ENCODE data around the gene CALML4.

GRCh38 chr15:68157074-68157473 lies 48.1 kb downstream of the CALML4 start:
- TF ChIP-seq BHLHE40 (IDR thresholded peaks at IDR 0.05; ENCODE audit: borderline replicate concordance) (no peak), CTBP1 (IDR thresholded peaks at IDR 0.05; ENCODE audit: borderline replicate concordance) (no peak), FOXA1 (IDR thresholded peaks at IDR 0.05) (no peak), LEF1 (IDR thresholded peaks at IDR 0.05; ENCODE audit: borderline replicate concordance) (no peak), SUZ12 (IDR thresholded peaks at IDR 0.05) (no peak), HDGF (IDR thresholded peaks at IDR 0.05; ENCODE audit: borderline replicate concordance) (no peak), SP1 (IDR thresholded peaks at IDR 0.05) (no peak), ARNT (IDR thresholded peaks at IDR 0.05) (no peak), TARDBP (IDR thresholded peaks at IDR 0.05) (no peak), FOXM1 (IDR thresholded peaks at IDR 0.05; ENCODE audit: borderline replicate concordance) (no peak), ZNF384 (IDR thresholded peaks at IDR 0.05) (no peak)

Measured in HEK293T (cell line).